C4-2B (cell line): Measurements from ENCODE around the gene CIAO3.

Source experiments
- CTCF ChIP-seq: fragments of 450-650 bp; conservative IDR thresholded peaks from 2 replicates; pipeline ENCODE4 v1.5.1; 2017; ENCODE audit warnings: mild to moderate bottlenecking
- ZFX ChIP-seq: fragments of 450-650 bp; IDR thresholded peaks from 2 replicates; pipeline ENCODE4 v1.6.1; 2017

- TF ChIP-seq CTCF = no peak
- no peak for TF ChIP-seq ZFX
Observed at GRCh38 chr16:718922-719321, 21.9 kb downstream of the CIAO3 start.
